Activated T-cell treated with anti-CD3 and anti-CD28 coated beads, Interleukin-2, amount 50 U/mL, for 4 hours (primary cell): ENCODE results near the gene CFAP77. TPM values are rescaled to one million over a fixed set of nuclear protein-coding genes. Genes with fewer than 3 reads are reported as not detected.

Experiments used
- ATAC-seq, 2 donors: fragments of 200-7000 bp; cut with Tn5 transposase; one replicate each; pipeline ENCODE4 v1.10.0; 2021
- DNase-seq: peaks from one replicate; pipeline ENCODE4 v3.0.0-alpha.2; 2020
- H3K27me3 Mint-ChIP-seq: one replicate; pipeline ENCODE4 v1.8.0; 2021; ENCODE audit warnings: low read depth, mixed read lengths
- H3K36me3 Mint-ChIP-seq: one replicate; pipeline ENCODE4 v1.8.0; 2022; ENCODE audit warnings: mixed read lengths; ENCODE audit not compliant: insufficient read depth
- H3K4me1 Mint-ChIP-seq: one replicate; pipeline ENCODE4 v1.8.0; 2021; ENCODE audit warnings: low read depth, mixed read lengths
- H3K4me3 Mint-ChIP-seq: one replicate; pipeline ENCODE4 v1.8.0; 2021; ENCODE audit warnings: mild to moderate bottlenecking, moderate library complexity, mixed read lengths
- H3K9me3 Mint-ChIP-seq: one replicate; pipeline ENCODE4 v1.8.0; 2021; ENCODE audit warnings: mixed read lengths
- total RNA-seq, 3 donors: library from RNA; stranded (reverse); gene quantifications; one replicate each; pipeline ENCODE4 v1.2.1, GENCODE V29; 2021

CFAP77 gene
- total RNA-seq, 3 donors from 2014 or later: not detected

- H3K9me3 Mint-ChIP-seq: no peaks in the 10 kb centered on the region
- H3K4me1 Mint-ChIP-seq: no peaks in the 10 kb centered on the region
- ATAC-seq (no peak), DNase-seq (no peak)
- no peaks in the 10 kb centered on the region for H3K27me3 Mint-ChIP-seq
- peaks cover 74% of the 10 kb centered on the region for H3K36me3 Mint-ChIP-seq
- no peak overlapping the region for H3K4me3 Mint-ChIP-seq
Observed at GRCh38 chr9:132610661-132611060, 200.7 kb downstream of the CFAP77 start.

GRCh38 chr9:132614324-132614723 is 204.3 kb downstream of the CFAP77 start:
- no peak for DNase-seq
- ATAC-seq: no peak
- H3K9me3 Mint-ChIP-seq: no peaks in the 10 kb centered on the region
- no peaks in the 10 kb centered on the region for H3K4me1 Mint-ChIP-seq
- H3K27me3 Mint-ChIP-seq: no peaks in the 10 kb centered on the region
- H3K36me3 Mint-ChIP-seq: peaks cover 85% of the 10 kb centered on the region
- no peak overlapping the region for H3K4me3 Mint-ChIP-seq

GRCh38 chr9:132615774-132616173 is 205.8 kb downstream of the CFAP77 start:
- ATAC-seq (no peak), DNase-seq (no peak)
- no peaks in the 10 kb centered on the region for H3K27me3 Mint-ChIP-seq
- H3K4me3 Mint-ChIP-seq: no peak overlapping the region
- no peaks in the 10 kb centered on the region for H3K9me3 Mint-ChIP-seq
- H3K4me1 Mint-ChIP-seq: no peaks in the 10 kb centered on the region
- H3K36me3 Mint-ChIP-seq: peaks cover 79% of the 10 kb centered on the region

- H3K36me3 Mint-ChIP-seq: peaks cover 72% of the 10 kb centered on the region
Observed at GRCh38 chr9:132616725-132617124, 206.7 kb downstream of the CFAP77 start.

GRCh38 chr9:132622159-132622558 is 212.1 kb downstream of the CFAP77 start:
- no peak for DNase-seq
- H3K4me3 Mint-ChIP-seq: no peak overlapping the region
- H3K36me3 Mint-ChIP-seq: peaks cover 66% of the 10 kb centered on the region
- H3K4me1 Mint-ChIP-seq: no peaks in the 10 kb centered on the region
- ATAC-seq: no peak
- H3K9me3 Mint-ChIP-seq: no peaks in the 10 kb centered on the region
- H3K27me3 Mint-ChIP-seq: no peaks in the 10 kb centered on the region

More at GRCh38 chr9:132616725-132617124, 206.7 kb downstream of the CFAP77 start:
- Mint-ChIP-seq H3K4me1 (no peaks in the 10 kb centered on the region), H3K9me3 (no peaks in the 10 kb centered on the region), H3K4me3 (no peak overlapping the region), H3K27me3 (no peaks in the 10 kb centered on the region)
- ATAC-seq (no peak), DNase-seq (no peak)

Other genes with a start within 250 kb of the CFAP77 start
- 1 to 10 TPM in 1 of 3 donors, under 1 TPM in 2; 0.91 to 1.4 (median 0.95) TPM for gene NTNG2, start 248.2 kb upstream of the CFAP77 start, total RNA-seq
- gene SETX, start 55.2 kb upstream of the CFAP77 start, total RNA-seq: 10 to 100 TPM; 31.9 to 34.0 (median 33.9) TPM
- 10 to 100 TPM; 24.9 to 27.7 (median 26.1) TPM for gene TTF1, start 3.4 kb upstream of the CFAP77 start, total RNA-seq
- gene BARHL1, start 172.4 kb downstream of the CFAP77 start, total RNA-seq: not detected